GM12878 (cell line): ENCODE measurements around the gene FMNL2.

Experiments
- ATF3 ChIP-seq: IDR thresholded peaks from 2 replicates; pipeline ENCODE4 v1.6.1; 2011; ENCODE audit warnings: low read depth, mild to moderate bottlenecking, low read length, moderate library complexity, borderline replicate concordance; ENCODE audit errors: extremely low read depth
- CREB1 ChIP-seq: IDR thresholded peaks from 2 replicates; pipeline ENCODE4 v1.6.1; 2012; ENCODE audit warnings: low read depth, mild to moderate bottlenecking, inconsistent platforms
- CTCF ChIP-seq, 3 experiments: IDR thresholded peaks in 2 of 3; conservative IDR thresholded peaks in 1 of 3; 2 replicates each; pipeline ENCODE4 v1.5.1; 2011; ENCODE audit warnings: low read depth in 3 of 3, low read length in 3 of 3, mild to moderate bottlenecking in 3 of 3, control low read depth in 2 of 3, moderate library complexity in 2 of 3, inconsistent platforms in 1 of 3, mixed read lengths in 1 of 3; ENCODE audit not compliant: control insufficient read depth in 2 of 3, insufficient read depth in 1 of 3; ENCODE audit errors: extremely low read depth in 1 of 3
- JUND ChIP-seq: IDR thresholded peaks from 2 replicates; pipeline ENCODE4 v1.6.1; 2012; ENCODE audit warnings: low read depth, mild to moderate bottlenecking, low read length, improper control_type of control experiment, moderate library complexity
- MAX ChIP-seq: IDR thresholded peaks from 2 replicates; pipeline ENCODE4 v1.6.1; 2012; ENCODE audit warnings: low read depth, low read length, improper control_type of control experiment
- REST ChIP-seq: IDR thresholded peaks from 2 replicates; pipeline ENCODE4 v1.6.1; 2012; ENCODE audit warnings: mild to moderate bottlenecking, low read depth, low read length
- TAF1 ChIP-seq: IDR thresholded peaks from 2 replicates; pipeline ENCODE4 v1.6.1; 2011; ENCODE audit warnings: mild to moderate bottlenecking, low read depth, low read length, borderline replicate concordance
- WRNIP1 ChIP-seq: IDR thresholded peaks from 2 replicates; pipeline ENCODE4 v1.6.1; 2011; ENCODE audit warnings: low read depth, low read length, improper control_type of control experiment, borderline replicate concordance

GRCh38 chr2:152465541-152465940 is 130.6 kb downstream of the FMNL2 start:
- no peak for TF ChIP-seq MAX
- TF ChIP-seq WRNIP1: no peak
- no peak for TF ChIP-seq ATF3
- no peak for TF ChIP-seq REST
- TF ChIP-seq JUND: no peak
- no peak for TF ChIP-seq CTCF (IDR thresholded peaks at IDR 0.05 in 2 of 3, conservative IDR thresholded peaks at IDR 0.05 in 1 of 3; ENCODE audit: control insufficient read depth in 2 of 3, extremely low read depth in 1 of 3, insufficient read depth in 1 of 3, low read depth in 3 of 3, low read length in 3 of 3)
- TF ChIP-seq CREB1: no peak
- no peak for TF ChIP-seq TAF1
